HEK293 (cell line): ENCODE data around the gene SH3BP5.

Experiments
- EGR2 ChIP-seq: fragments of 450-650 bp; formaldehyde crosslinking; IDR thresholded peaks from 2 replicates; pipeline ENCODE4 v1.5.1; 2016; ENCODE audit warnings: low read depth, missing biosample characterization, missing genetic modification characterization
- FEZF1 ChIP-seq: fragments of 450-650 bp; formaldehyde crosslinking; IDR thresholded peaks from 2 replicates; pipeline ENCODE4 v1.5.1; 2016; ENCODE audit warnings: missing biosample characterization, missing genetic modification characterization
- GLI2 ChIP-seq: fragments of 450-650 bp; formaldehyde crosslinking; IDR thresholded peaks from 2 replicates; pipeline ENCODE4; 2017; ENCODE audit warnings: missing biosample characterization, missing genetic modification characterization, low read depth, borderline replicate concordance
- IKZF3 ChIP-seq: fragments of 450-650 bp; IDR thresholded peaks from 2 replicates; pipeline ENCODE4 v1.5.0; 2018; ENCODE audit warnings: missing biosample characterization, mild to moderate bottlenecking, missing genetic modification characterization, moderate library complexity
- KLF10 ChIP-seq: fragments of 450-650 bp; IDR thresholded peaks from 2 replicates; pipeline ENCODE4 v1.5.1; 2018; ENCODE audit warnings: missing biosample characterization, mild to moderate bottlenecking, missing genetic modification characterization
- KLF7 ChIP-seq: fragments of 450-650 bp; formaldehyde crosslinking; IDR thresholded peaks from 2 replicates; pipeline ENCODE4 v1.5.1; 2016; ENCODE audit warnings: missing biosample characterization, missing genetic modification characterization, borderline replicate concordance
- MZF1 ChIP-seq: fragments of 450-650 bp; formaldehyde crosslinking; IDR thresholded peaks from 2 replicates; pipeline ENCODE4 v1.5.1; 2017; ENCODE audit warnings: missing biosample characterization, missing genetic modification characterization, borderline replicate concordance
- YY2 ChIP-seq: fragments of 450-650 bp; formaldehyde crosslinking; IDR thresholded peaks from 2 replicates; pipeline ENCODE4 v1.5.1; 2016; ENCODE audit warnings: missing biosample characterization, missing genetic modification characterization
- ZBTB1 ChIP-seq: fragments of 450-650 bp; formaldehyde crosslinking; IDR thresholded peaks from 2 replicates; pipeline ENCODE4 v1.5.1; 2016; ENCODE audit warnings: missing biosample characterization, missing genetic modification characterization
- ZFHX2 ChIP-seq: fragments of 450-650 bp; formaldehyde crosslinking; conservative IDR thresholded peaks from 2 replicates; pipeline ENCODE4 v1.5.1; 2016; ENCODE audit warnings: missing biosample characterization, missing genetic modification characterization
- ZFP37 ChIP-seq: fragments of 450-650 bp; formaldehyde crosslinking; IDR thresholded peaks from 2 replicates; pipeline ENCODE4 v1.5.1; 2016; ENCODE audit warnings: missing biosample characterization, missing genetic modification characterization
- ZNF133 ChIP-seq: fragments of 450-650 bp; formaldehyde crosslinking; IDR thresholded peaks from 2 replicates; pipeline ENCODE4 v1.5.1; 2016; ENCODE audit warnings: missing biosample characterization, missing genetic modification characterization
- ZNF140 ChIP-seq: fragments of 450-650 bp; formaldehyde crosslinking; IDR thresholded peaks from 2 replicates; pipeline ENCODE4 v1.5.1; 2016; ENCODE audit warnings: missing biosample characterization, missing genetic modification characterization
- ZNF146 ChIP-seq: fragments of 450-650 bp; formaldehyde crosslinking; IDR thresholded peaks from 2 replicates; pipeline ENCODE4 v1.5.1; 2016; ENCODE audit warnings: missing biosample characterization, missing genetic modification characterization
- ZNF174 ChIP-seq: fragments of 450-650 bp; formaldehyde crosslinking; IDR thresholded peaks from 2 replicates; pipeline ENCODE4 v1.5.0; 2017; ENCODE audit warnings: missing biosample characterization, mild to moderate bottlenecking, missing genetic modification characterization
- ZNF184 ChIP-seq: fragments of 450-650 bp; IDR thresholded peaks from 2 replicates; pipeline ENCODE4 v1.5.1; 2018; ENCODE audit warnings: missing biosample characterization, mild to moderate bottlenecking, missing genetic modification characterization
- ZNF223 ChIP-seq: fragments of 450-650 bp; formaldehyde crosslinking; IDR thresholded peaks from 2 replicates; pipeline ENCODE4 v1.5.1; 2016; ENCODE audit warnings: missing biosample characterization, missing genetic modification characterization
- ZNF239 ChIP-seq: fragments of 450-650 bp; formaldehyde crosslinking; IDR thresholded peaks from 2 replicates; pipeline ENCODE4 v1.5.1; 2016; ENCODE audit warnings: missing biosample characterization, missing genetic modification characterization
- ZNF302 ChIP-seq: fragments of 450-650 bp; formaldehyde crosslinking; IDR thresholded peaks from 2 replicates; pipeline ENCODE4 v1.5.1; 2016; ENCODE audit warnings: missing biosample characterization, missing genetic modification characterization, low read depth
- ZNF324 ChIP-seq: fragments of 450-650 bp; formaldehyde crosslinking; IDR thresholded peaks from 2 replicates; pipeline ENCODE4 v1.5.1; 2016; ENCODE audit warnings: missing biosample characterization, missing genetic modification characterization
- ZNF404 ChIP-seq: fragments of 450-650 bp; formaldehyde crosslinking; IDR thresholded peaks from 2 replicates; pipeline ENCODE4 v1.5.1; 2017; ENCODE audit warnings: missing biosample characterization, missing genetic modification characterization
- ZNF416 ChIP-seq: fragments of 450-650 bp; formaldehyde crosslinking; IDR thresholded peaks from 2 replicates; pipeline ENCODE4 v1.5.1; 2016; ENCODE audit warnings: missing biosample characterization, missing genetic modification characterization
- ZNF544 ChIP-seq: fragments of 450-650 bp; formaldehyde crosslinking; IDR thresholded peaks from 2 replicates; pipeline ENCODE4 v1.5.0; 2017; ENCODE audit warnings: missing biosample characterization, missing genetic modification characterization
- ZNF664 ChIP-seq: fragments of 450-650 bp; formaldehyde crosslinking; IDR thresholded peaks from 2 replicates; pipeline ENCODE4 v1.5.1; 2016; ENCODE audit warnings: missing biosample characterization, missing genetic modification characterization
- ZSCAN23 ChIP-seq: fragments of 450-650 bp; formaldehyde crosslinking; IDR thresholded peaks from 2 replicates; pipeline ENCODE4 v1.5.1; 2016; ENCODE audit warnings: missing biosample characterization, missing genetic modification characterization
- TF ChIP-seq, protein P1 (sequence below): fragments of 450-650 bp; formaldehyde crosslinking; IDR thresholded peaks from 2 replicates; pipeline ENCODE4 v1.5.1; 2016; ENCODE audit warnings: missing biosample characterization, missing genetic modification characterization, borderline replicate concordance
- TF ChIP-seq, protein P2 (sequence below): fragments of 450-650 bp; IDR thresholded peaks from 2 replicates; pipeline ENCODE4 v1.5.1; 2018; ENCODE audit warnings: missing biosample characterization, missing genetic modification characterization
- TF ChIP-seq, protein P3 (sequence below): fragments of 450-650 bp; formaldehyde crosslinking; IDR thresholded peaks from 2 replicates; pipeline ENCODE4 v1.5.1; 2017; ENCODE audit warnings: missing biosample characterization, missing genetic modification characterization
- TF ChIP-seq, protein P4 (sequence below): fragments of 450-650 bp; formaldehyde crosslinking; IDR thresholded peaks from 2 replicates; pipeline ENCODE4 v1.5.1; 2016; ENCODE audit warnings: missing biosample characterization, missing genetic modification characterization
- TF ChIP-seq, protein P5 (sequence below): fragments of 450-650 bp; formaldehyde crosslinking; IDR thresholded peaks from 2 replicates; pipeline ENCODE4 v1.5.1; 2017; ENCODE audit warnings: missing biosample characterization, missing genetic modification characterization

Gene SH3BP5

DNA sequence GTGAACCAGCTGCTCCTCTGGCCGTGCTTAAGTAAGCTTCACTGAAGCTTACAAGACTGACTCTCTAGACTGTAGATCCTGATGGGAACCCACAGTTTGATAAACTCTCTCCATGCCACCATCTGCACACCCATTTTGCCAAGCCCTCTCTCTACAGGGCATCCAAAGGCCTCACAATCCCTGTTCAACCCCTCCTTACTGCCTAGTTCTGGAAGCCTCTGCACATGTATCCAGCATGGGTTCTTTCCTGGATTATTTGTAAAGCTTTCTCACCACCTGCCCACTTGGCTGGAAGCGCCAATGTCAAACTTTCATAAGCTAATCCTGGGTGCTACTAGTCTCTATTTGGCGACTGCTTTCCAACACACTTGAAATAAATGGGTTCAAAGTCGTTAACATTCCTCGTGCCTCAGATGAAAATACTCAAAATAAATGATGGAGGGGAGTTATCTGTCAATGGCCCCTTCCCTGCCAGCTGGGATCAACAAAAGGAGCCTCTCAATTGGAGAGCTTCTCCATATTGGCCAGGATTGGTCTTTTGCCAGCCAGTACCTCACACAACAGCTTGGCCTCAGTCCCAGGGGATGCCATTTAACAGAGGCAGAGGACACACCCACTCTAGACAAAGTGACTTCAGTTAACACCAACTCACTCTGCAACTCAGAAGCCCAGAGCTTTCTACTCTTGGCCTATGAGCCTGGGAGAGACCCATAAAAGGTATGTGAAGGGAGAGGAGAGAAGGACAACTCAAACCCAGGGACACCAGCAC, 48.1 kb downstream of the SH3BP5 start (continued):
- TF ChIP-seq ZNF664 (tag by site-specific recombination), result 0 out of 2 replicates have a peak, but pooled peaks have one; percentile 30
- peak; percentile 96 for TF ChIP-seq KLF10 (tag by site-specific recombination)
- TF ChIP-seq, protein P1, sequence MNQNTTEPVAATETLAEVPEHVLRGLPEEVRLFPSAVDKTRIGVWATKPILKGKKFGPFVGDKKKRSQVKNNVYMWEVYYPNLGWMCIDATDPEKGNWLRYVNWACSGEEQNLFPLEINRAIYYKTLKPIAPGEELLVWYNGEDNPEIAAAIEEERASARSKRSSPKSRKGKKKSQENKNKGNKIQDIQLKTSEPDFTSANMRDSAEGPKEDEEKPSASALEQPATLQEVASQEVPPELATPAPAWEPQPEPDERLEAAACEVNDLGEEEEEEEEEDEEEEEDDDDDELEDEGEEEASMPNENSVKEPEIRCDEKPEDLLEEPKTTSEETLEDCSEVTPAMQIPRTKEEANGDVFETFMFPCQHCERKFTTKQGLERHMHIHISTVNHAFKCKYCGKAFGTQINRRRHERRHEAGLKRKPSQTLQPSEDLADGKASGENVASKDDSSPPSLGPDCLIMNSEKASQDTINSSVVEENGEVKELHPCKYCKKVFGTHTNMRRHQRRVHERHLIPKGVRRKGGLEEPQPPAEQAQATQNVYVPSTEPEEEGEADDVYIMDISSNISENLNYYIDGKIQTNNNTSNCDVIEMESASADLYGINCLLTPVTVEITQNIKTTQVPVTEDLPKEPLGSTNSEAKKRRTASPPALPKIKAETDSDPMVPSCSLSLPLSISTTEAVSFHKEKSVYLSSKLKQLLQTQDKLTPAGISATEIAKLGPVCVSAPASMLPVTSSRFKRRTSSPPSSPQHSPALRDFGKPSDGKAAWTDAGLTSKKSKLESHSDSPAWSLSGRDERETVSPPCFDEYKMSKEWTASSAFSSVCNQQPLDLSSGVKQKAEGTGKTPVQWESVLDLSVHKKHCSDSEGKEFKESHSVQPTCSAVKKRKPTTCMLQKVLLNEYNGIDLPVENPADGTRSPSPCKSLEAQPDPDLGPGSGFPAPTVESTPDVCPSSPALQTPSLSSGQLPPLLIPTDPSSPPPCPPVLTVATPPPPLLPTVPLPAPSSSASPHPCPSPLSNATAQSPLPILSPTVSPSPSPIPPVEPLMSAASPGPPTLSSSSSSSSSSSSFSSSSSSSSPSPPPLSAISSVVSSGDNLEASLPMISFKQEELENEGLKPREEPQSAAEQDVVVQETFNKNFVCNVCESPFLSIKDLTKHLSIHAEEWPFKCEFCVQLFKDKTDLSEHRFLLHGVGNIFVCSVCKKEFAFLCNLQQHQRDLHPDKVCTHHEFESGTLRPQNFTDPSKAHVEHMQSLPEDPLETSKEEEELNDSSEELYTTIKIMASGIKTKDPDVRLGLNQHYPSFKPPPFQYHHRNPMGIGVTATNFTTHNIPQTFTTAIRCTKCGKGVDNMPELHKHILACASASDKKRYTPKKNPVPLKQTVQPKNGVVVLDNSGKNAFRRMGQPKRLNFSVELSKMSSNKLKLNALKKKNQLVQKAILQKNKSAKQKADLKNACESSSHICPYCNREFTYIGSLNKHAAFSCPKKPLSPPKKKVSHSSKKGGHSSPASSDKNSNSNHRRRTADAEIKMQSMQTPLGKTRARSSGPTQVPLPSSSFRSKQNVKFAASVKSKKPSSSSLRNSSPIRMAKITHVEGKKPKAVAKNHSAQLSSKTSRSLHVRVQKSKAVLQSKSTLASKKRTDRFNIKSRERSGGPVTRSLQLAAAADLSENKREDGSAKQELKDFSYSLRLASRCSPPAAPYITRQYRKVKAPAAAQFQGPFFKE (tag by site-specific recombination), result no peak
- no peak for TF ChIP-seq ZNF239 (tag by site-specific recombination)
- no peak for TF ChIP-seq ZNF416 (tag by site-specific recombination)
- TF ChIP-seq ZNF140 (tag by site-specific recombination), result no peak
- peak; percentile 94 for TF ChIP-seq FEZF1
- TF ChIP-seq ZNF324 (tag by site-specific recombination), result no peak
- TF ChIP-seq ZNF404 (tag by site-specific recombination), result no peak
- TF ChIP-seq, protein P2, sequence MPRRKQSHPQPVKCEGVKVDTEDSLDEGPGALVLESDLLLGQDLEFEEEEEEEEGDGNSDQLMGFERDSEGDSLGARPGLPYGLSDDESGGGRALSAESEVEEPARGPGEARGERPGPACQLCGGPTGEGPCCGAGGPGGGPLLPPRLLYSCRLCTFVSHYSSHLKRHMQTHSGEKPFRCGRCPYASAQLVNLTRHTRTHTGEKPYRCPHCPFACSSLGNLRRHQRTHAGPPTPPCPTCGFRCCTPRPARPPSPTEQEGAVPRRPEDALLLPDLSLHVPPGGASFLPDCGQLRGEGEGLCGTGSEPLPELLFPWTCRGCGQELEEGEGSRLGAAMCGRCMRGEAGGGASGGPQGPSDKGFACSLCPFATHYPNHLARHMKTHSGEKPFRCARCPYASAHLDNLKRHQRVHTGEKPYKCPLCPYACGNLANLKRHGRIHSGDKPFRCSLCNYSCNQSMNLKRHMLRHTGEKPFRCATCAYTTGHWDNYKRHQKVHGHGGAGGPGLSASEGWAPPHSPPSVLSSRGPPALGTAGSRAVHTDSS (tag by site-specific recombination), result no peak
- TF ChIP-seq YY2 (tag by site-specific recombination), result peak; percentile 58
- no peak for TF ChIP-seq ZNF174 (tag by site-specific recombination)
- TF ChIP-seq ZNF544 (tag by site-specific recombination), result no peak
- no peak for TF ChIP-seq KLF7 (tag by site-specific recombination)
- TF ChIP-seq GLI2, result no peak
- no peak for TF ChIP-seq ZNF184 (tag by site-specific recombination)
- TF ChIP-seq ZFP37 (tag by site-specific recombination), result no peak
- no peak for TF ChIP-seq ZBTB1
- peak; percentile 52 for TF ChIP-seq ZFHX2
- peak; percentile 49; the same call in 1 of the 2 replicates for TF ChIP-seq MZF1 (tag by site-specific recombination)
- TF ChIP-seq ZSCAN23 (tag by site-specific recombination), result no peak
- no peak for TF ChIP-seq ZNF223
- TF ChIP-seq, protein P3, sequence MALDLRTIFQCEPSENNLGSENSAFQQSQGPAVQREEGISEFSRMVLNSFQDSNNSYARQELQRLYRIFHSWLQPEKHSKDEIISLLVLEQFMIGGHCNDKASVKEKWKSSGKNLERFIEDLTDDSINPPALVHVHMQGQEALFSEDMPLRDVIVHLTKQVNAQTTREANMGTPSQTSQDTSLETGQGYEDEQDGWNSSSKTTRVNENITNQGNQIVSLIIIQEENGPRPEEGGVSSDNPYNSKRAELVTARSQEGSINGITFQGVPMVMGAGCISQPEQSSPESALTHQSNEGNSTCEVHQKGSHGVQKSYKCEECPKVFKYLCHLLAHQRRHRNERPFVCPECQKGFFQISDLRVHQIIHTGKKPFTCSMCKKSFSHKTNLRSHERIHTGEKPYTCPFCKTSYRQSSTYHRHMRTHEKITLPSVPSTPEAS, result no peak
- TF ChIP-seq ZNF133 (tag by site-specific recombination), result no peak
- peak; percentile 34; the same call in 1 of the 2 replicates for TF ChIP-seq EGR2 (tag by site-specific recombination)
- TF ChIP-seq, protein P4, sequence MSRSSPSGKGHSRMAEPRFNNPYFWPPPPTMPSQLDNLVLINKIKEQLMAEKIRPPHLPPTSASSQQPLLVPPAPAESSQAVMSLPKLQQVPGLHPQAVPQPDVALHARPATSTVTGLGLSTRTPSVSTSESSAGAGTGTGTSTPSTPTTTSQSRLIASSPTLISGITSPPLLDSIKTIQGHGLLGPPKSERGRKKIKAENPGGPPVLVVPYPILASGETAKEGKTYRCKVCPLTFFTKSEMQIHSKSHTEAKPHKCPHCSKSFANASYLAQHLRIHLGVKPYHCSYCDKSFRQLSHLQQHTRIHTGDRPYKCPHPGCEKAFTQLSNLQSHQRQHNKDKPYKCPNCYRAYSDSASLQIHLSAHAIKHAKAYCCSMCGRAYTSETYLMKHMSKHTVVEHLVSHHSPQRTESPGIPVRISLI (tag by site-specific recombination), result no peak
- no peak for TF ChIP-seq ZNF146 (tag by site-specific recombination)
- TF ChIP-seq ZNF302 (tag by site-specific recombination), result no peak
- TF ChIP-seq, protein P5, sequence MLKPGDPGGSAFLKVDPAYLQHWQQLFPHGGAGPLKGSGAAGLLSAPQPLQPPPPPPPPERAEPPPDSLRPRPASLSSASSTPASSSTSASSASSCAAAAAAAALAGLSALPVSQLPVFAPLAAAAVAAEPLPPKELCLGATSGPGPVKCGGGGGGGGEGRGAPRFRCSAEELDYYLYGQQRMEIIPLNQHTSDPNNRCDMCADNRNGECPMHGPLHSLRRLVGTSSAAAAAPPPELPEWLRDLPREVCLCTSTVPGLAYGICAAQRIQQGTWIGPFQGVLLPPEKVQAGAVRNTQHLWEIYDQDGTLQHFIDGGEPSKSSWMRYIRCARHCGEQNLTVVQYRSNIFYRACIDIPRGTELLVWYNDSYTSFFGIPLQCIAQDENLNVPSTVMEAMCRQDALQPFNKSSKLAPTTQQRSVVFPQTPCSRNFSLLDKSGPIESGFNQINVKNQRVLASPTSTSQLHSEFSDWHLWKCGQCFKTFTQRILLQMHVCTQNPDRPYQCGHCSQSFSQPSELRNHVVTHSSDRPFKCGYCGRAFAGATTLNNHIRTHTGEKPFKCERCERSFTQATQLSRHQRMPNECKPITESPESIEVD (tag by site-specific recombination), result 0 out of 2 replicates have a peak, but pooled peaks have one; percentile 12
- peak; percentile 26; the same call in 1 of the 2 replicates for TF ChIP-seq IKZF3
